NCI-H2171 (cell line): ENCODE data around the gene PDE11A.

ENCODE experiments used
- DNase-seq: peaks from one replicate; lab custom pipeline; 2025; lab: John Stamatoyannopoulos, UW

PDE11A gene

DNA sequence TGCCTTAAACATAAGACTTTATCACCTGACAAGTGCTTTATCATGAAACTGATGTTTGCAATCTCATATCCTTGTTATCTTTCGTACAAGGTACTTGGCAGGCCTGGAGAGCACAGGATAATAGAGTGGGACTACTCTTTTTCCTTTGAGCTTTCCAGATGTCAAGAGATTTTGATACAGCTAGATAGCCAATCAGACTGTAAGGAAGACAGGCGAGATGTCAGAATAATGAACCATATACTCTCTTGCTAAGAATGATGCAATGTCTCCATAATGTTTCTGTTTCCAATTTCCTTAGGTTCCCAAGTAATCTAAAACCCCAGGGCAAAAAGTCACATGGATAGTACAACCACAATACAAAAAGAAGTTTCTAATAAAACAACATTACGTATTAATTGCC, 313.1 kb downstream of the PDE11A start:
- DNase-seq = no peak

DNA sequence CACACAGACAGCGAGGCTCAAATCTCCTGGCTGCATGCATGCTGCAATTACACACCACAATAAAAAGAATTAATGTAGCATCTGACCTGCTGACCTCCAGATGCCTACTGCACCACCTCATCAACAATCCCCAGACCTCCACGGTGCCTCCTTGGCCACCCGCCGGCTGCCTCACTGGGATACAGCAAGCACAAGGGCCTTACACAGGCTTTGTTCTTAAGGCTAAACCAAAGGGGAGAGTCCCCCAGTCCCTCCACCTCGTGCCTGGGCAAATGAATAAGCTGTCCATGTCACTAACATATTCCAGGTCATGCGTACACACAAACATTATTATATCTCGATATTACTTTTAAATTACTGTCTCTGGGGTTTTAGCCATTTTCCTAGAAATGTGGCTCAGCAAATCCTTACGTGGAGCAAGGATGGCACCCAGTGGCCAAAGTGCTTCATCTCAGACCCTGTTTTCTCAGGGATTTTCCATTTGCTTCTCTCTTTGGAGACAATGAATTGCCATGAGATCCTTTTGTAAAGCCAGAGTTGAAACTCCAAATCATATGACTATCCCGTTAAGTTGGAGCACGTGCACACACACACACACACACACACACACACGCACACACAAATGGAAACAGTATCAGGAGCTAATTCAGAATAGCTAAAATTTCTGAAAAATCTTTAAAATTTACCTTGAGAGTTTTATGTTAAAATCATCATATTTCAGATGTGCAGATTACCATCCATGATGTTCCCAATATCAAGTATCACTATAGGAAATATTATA, 313.8 kb downstream of the PDE11A start:
- peak; percentile 59 for DNase-seq

DNA sequence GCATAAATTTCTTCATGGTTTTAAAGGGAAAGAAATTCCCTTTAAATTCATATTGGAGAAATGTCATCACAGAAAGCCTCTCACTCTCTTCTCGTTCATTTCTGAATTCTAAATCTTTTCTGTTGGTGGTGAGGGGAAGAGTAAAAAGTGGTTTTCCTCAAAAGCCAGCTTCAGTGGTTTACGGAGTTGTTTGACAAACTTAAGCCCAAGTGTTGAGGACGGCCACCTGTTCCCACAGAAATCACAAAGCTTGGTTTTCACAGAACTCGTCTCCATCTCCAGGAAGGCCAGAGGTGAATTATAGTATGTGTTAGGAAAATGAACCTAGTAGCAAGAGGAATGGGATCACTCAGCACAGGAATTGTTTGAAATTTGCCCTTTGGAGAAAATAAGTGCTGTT, 316.2 kb downstream of the PDE11A start:
- DNase-seq = no peak

DNA sequence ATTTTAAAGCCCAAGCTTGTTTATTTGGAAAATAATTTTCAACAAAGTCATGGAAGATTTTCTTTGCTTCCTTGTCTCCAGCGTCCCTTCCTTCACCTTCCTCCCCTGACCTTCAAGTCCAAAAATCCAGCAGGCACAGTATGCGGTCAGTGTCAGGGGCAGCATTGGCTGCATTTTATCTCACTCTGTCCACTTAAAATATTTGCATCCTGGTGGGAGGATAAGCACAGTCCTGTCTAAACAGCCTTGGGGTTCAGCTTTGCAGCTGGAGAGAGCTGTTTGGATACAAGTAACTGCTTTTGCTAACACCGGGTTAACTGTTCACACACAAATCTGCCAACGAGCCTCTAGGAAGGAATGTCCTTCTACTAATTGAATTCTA, 318.1 kb downstream of the PDE11A start:
- DNase-seq = no peak

DNA sequence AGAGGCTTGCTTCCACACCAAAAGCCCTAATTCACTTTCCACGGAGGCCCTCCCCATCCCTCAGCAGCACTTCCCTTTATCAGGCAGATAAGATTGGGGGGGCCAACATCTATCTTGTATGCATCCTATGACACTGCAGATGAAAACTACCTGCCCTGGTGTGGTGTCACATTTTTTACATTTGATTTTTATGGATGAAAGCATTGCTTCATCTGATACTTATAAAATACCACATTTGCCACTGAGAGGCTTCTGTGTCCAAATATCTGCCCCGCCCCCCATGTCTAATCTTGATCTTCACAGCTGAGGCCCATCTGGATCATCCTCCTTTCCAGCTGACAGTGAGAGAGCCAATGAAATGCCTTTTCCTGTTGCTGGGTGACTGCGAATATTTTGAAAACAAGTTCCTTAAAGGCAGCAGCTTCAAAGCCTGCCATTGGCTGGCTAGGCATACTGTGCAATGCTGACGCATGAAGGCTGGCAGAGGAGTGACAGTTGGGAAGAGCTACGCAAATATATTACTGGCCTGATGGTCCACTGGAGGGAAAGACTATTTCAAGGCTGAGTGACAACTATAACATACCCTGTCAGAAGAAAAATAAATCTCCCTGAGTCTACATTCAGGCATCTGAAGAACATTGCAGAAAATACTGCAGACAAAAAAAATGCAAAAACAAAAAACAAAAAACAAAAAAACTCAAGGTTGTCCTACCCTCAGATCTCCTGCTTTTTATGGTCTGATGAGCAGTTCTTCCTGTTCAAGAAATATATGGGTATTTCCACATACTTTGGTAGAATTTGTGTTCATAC, 318.7 kb downstream of the PDE11A start:
- DNase-seq = peak; percentile 50

DNA sequence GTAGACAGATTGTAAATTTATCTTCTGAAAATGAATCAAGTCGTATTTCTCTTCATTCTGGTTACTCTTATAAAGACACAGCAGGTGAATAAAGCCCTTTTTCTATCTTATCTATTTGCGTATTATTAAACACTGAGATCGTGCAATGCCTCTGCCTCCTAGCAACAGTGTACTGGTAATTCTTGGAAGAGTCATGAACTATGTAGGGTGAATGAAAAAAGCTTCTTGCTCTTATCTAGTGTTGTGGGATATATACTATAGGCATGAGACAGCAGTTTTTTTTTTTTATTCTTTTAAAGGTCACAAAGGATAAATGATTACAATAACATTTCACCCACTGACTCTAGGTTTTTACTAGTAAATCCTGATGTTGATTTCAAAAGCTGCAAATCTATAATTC, 324.2 kb downstream of the PDE11A start:
- no peak for DNase-seq

DNA sequence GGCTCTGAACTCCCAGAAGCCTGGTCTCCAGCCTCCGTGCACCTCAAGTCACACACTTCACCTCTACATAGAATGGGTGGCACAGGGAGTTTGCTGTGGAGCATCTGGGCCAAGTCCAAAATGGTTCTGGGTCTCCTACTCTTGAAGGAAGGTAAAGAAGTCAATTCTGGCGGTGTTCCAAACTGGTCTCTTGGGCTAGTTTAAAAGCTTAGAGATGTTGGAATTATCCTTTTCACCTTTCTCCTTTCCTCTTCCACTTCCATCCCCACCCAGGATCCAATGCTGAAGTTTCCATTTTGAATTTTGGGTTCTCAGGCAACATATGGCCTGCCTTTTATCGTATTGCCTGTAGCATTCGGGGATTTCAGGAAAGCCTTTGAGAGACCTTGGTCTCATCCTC, 325.2 kb downstream of the PDE11A start:
- no peak for DNase-seq

DNA sequence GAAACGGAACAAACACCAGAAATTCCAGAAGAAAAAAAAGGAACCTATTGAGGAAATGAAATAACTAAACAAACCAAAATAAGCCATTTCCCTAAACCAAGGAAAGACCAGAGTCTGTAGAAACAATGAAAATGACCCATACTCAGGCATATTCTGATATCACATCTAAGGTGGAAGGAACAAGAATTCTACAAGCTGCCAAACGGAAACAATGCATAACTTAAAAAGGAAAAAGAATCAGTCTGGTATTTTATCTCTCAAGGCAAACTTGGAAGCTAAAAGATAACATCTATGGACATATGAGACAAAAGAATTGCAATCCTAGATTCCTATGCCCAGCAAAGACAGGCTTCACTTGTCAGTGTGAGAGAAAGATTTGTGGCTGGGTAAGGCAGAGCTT, 326.2 kb downstream of the PDE11A start:
- no peak for DNase-seq

DNA sequence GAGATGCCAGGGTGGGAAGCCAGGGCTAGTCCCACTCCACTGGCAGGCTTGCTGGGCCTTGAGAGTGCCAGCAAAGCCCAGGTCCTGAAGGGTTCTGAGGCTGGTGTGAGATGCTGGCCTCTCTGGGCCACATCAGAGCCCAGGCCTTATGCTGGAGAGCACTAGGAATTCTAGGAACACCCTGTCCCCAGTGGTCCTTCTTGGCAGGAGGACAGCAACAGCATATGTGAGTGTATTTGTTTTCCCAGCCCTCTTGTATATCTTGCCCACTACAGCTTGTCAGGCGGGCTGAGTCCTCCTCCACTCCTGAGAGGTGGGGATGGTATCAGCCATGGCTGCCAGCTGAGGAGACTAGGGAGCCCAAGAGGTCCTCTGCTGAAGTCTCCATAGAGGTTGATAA, 327.0 kb downstream of the PDE11A start:
- no peak for DNase-seq

DNA sequence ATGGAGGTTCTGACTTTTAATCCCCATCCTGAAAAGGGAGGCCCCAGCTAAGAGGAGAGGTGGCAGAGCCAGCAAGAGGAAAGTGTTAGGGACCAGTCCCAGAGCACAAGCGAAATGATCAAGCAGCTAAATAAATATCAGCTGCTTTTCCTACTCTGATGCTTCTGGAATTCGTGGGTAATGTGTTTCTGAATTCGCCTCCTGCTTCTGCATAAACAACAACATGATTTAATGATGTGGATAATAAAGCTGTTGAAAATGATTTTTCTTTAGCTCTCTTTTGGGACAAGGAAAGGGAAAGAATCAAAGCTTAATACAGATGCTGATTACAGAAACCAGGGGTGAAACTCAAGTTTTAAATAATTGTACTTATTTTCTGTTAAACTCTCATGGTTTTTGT, 329.7 kb downstream of the PDE11A start:
- DNase-seq = no peak

DNA sequence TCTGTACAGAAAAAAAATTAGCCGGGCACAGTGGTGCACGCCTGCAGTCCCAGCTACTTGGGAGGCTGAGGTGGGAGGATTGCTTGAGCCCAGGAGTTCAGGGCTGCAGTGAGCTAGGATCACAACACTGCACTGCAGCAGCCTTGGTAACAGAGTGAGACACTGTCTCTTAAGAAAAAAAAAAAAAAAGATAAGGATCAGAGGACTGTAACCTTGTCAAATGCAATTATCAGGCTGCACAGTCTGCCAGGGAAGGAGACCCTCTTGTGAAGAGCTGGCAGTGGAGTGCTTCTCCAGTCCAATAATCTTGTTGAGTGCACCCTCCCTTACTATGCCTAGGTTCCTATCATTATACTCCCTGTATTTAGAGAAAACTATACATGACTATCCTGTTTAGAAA, 330.7 kb downstream of the PDE11A start:
- DNase-seq = no peak

DNA sequence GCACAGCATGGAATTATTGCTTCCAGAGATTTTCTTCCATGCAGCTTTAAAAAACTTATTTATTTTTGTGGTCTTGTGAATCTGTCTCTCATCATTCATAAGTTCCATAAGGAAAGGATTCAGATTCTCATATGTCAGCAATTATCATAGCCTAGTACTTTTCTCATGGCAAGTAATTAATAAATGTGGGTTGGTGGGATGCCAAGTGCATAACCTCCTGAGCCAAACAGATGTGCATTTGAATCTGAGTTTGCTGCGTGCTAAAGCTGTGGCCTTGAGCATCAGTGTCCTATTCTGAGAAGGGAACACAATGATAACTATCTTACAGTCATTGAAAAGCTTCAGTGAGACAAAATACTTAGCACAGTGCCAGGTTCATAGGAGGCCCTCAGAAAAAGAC, 331.9 kb downstream of the PDE11A start:
- DNase-seq = no peak

DNA sequence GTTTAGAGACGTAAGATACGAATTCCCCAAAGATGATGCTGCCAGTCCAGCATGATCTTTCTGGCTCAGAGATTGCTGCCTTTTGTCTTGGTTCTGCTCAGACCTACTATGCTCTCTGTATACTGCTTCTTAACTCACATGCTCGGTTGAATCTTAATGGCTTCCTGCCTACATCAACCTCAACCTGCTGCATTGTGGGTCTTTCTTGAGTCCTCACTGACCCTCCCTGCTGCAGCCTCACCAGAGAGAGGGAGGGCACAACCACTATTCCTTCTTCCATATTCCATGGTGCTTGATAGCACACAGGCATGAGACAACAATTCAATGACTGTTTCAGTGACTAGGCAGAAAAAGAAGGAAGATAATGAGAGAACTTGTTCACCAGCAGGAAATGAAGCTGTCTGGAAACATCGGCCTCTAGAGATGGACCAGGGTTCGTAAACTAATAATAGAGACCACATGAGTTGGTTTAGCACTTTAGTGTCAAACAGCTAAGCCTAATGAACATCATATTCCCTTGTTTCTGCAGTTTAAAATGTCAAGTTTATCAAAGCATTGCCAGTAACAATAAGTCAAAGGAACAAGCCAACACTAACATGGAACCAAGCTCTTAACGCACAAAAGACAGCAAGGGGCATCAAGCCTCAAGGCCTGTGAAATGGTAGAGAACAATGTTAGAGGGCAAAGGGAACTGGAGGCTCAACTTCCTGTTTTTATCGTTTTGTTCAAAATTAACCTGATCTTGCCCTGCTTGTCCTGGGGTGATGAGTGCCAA, 333.9 kb downstream of the PDE11A start:
- DNase-seq = no peak

DNA sequence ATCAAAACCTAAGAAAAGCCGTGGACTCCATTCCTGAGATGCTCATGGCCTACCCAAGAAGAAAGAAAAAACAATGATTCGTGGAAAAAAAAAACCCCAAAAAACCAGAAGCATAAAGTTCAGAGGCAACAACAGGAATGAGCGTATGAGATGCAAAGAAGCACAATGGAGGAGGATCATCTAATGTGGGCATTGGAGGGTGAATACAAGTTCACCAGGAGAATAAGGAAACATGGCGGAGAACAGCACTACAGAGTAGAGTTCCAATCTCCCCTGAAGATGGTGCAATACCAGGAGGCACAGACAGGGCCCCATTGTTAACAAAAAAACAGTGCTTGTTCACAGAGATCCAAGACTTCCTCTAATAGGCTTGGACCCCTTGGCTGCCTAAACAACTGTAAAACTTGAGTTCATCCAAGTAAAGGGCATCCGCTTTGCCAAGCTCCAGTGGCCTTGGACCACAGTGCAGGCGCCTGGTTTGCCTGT, 337.2 kb downstream of the PDE11A start:
- no peak for DNase-seq

DNA sequence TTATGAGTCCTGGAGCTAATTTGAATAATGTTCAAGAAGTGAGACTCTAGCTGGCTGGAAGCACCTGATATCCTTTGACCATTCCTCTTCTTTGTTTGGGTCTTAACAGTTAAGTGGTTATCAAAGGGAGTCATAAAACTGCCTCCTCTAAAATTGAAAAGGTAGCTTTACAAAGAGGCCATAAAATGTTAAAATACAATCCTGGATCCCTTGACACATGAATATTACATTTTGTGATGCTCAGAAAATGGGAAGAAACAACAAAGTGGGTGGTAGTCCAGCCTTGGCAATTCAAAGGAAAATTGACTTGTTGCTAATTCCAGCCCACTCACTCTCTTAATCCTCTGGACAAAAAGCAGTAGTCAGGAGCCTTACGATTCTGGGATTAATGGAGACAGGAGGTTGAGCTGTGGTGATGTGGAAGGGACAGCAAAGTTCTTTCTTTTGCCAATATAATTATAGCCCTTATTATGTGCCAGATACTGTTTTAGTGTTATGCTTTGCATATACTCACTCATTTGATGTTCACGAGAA, 339.2 kb downstream of the PDE11A start:
- DNase-seq = no peak

DNA sequence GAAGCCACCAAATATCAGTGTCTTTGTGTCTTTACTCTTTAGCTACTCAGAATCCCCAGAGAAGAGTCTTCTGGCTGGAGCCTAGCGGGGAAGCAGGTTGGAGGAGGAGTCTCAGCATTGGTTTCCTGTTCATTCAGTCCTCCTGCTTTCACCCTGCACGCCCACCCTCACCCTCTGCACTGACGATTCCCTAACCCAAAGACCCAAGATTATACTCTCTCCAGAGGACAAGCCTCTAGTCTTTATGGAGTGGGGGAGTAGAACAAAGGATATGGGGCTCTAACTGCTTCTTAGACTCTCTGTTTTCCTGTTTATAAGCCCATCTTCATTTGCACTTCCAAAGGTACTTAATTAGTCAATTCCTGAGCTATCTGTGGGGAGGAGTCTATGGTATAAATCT, 341.2 kb downstream of the PDE11A start:
- no peak for DNase-seq

DNA sequence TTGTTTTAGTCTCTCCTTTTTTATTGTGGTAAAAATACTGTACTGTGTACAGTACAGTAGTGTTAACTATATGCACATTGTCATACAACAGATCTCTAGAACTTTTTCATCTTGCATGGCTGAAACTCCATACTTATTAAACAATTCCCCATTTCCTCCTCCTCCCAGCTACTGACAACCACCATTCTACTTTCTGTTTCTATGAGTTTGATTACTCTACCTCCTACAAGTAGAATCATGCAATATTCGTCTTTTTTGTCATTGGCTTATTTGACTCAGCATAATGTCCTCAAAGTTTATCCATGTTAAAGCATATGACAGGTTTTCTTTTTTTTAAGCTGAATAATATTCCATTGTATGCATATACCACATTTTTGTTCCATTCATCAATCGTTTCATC, 341.8 kb downstream of the PDE11A start:
- no peak for DNase-seq

DNA sequence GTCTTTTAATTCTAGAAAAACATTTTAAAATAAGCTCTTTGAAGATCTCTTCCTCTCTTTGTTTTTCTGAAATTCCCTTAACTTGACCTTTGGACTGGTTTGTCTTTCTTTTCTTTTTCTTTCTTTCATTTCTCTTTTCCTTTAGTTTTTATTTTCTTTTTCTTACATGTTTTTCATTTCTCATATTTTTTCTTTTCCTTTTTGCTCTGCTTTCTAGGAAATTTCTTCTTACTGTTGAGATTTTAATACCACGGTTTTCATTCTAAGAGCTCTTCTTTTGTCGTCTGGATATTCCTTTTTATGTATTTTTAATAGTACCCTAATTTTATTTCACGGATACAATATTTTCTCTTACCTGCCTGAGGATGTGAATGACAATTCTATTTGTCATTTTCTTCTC, 342.2 kb downstream of the PDE11A start:
- DNase-seq = no peak

DNA sequence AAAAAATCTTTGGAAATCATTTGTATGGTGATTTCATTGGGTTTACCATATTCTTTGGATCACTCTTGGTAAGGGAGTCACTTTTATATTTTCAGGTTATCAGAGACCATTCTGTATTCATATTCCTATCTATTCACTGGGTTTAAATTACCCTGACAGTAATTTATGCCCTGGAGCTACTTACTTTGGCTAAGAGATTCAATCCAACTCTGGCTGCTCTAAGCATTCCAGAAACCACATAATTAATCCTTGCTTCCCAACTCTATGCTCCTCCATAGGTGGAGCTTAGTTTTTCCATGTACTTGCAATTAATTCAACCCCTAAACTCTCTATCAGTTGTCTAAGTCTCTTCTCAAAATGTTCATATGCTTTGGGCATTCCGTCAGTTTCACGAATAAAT, 343.7 kb downstream of the PDE11A start:
- no peak for DNase-seq

DNA sequence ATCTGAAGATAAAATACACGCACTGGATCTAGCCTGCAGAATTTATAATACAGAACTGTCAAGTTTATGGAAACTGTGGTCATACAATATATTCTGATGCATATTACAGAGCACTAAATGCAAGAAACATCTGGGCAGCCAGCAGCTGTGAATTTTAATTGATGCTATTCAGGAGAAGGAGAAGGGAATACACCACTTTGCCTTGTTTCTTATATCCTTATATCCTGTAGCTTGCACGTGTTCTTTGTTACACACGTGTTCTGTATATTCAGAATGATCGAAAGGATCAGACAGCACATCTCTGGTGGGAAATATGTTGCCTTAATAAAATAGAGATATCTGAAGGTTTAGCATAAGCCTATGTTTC, 344.2 kb downstream of the PDE11A start:
- no peak for DNase-seq

DNA sequence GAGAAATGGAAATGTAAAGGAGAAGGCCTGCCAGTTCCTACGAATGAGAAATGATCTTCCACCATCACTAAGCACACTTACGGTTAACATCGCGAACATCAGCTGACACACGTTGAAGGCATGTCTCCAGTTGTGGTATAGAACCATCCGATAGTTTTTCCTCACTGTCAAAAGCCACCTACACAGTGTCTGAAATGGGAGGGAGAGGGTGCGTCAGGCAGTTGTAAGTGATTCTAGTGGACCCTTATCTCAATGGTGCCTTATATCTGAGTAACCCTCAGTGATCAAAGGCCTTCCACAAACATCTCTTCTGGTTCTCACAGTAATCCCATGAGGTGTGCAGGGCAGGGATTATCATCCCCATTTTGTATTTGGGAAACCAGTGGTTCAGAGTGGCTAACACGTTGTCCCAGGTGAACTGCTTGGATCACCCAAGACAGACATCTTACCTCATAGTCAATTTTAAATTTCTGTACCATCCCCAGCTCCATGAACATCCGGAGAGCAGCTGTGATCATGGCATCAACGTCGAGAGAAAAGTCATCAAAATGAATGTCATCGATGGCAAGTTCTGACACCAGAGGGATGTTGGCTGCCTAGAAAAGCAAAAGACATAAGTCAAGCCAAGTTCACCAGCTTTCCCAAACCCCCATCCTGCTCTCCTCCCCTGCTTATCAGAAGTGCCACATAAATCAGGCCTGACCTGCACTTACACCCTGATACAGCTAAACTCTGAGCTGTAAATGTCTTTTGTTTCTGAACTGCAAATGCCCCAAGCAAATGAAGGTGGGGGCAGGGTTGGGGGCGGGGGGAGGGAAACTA, 344.8 kb downstream of the PDE11A start:
- DNase-seq = no peak

DNA sequence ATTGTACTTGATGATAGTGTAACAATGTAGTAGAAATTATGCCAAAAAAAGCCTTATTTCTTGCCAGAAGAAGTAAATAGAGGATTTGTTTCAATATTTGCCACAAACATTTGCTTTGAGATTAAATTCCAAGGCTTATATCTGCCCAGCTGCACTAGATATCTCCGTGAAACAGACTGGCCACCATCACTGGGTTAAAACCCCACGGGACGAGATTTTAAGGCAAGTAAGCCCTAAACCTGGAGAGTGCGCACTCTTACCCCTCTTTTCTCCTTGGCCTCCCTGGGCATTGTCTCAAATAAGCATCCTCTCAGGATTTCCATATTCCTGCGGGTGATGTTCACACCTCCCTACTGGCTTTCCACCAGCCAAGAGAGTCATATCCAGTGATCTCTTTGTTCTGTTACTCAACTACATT, 345.6 kb downstream of the PDE11A start:
- no peak for DNase-seq
